MV-4-11 (cell line): ENCODE data around the gene IRS2.
"Not testable (repeated sequence)": the region's sequence is repeated elsewhere in the genome, so short reads cannot be mapped to it uniquely, and the experiment has no call there.

Experiments
- DNase-seq: peaks from one replicate; lab custom pipeline; 2025; lab: John Stamatoyannopoulos, UW

Gene IRS2, protein sequence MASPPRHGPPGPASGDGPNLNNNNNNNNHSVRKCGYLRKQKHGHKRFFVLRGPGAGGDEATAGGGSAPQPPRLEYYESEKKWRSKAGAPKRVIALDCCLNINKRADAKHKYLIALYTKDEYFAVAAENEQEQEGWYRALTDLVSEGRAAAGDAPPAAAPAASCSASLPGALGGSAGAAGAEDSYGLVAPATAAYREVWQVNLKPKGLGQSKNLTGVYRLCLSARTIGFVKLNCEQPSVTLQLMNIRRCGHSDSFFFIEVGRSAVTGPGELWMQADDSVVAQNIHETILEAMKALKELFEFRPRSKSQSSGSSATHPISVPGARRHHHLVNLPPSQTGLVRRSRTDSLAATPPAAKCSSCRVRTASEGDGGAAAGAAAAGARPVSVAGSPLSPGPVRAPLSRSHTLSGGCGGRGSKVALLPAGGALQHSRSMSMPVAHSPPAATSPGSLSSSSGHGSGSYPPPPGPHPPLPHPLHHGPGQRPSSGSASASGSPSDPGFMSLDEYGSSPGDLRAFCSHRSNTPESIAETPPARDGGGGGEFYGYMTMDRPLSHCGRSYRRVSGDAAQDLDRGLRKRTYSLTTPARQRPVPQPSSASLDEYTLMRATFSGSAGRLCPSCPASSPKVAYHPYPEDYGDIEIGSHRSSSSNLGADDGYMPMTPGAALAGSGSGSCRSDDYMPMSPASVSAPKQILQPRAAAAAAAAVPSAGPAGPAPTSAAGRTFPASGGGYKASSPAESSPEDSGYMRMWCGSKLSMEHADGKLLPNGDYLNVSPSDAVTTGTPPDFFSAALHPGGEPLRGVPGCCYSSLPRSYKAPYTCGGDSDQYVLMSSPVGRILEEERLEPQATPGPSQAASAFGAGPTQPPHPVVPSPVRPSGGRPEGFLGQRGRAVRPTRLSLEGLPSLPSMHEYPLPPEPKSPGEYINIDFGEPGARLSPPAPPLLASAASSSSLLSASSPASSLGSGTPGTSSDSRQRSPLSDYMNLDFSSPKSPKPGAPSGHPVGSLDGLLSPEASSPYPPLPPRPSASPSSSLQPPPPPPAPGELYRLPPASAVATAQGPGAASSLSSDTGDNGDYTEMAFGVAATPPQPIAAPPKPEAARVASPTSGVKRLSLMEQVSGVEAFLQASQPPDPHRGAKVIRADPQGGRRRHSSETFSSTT (N-terminal part only)

GRCh38 chr13:109786457-109787134 is at the start of gene IRS2:
Gene IRS2 (minus strand): TSS chr13:109786583. CDS start chr13:109786053, 530 bp downstream.
- peak; percentile 89 for DNase-seq

DNA sequence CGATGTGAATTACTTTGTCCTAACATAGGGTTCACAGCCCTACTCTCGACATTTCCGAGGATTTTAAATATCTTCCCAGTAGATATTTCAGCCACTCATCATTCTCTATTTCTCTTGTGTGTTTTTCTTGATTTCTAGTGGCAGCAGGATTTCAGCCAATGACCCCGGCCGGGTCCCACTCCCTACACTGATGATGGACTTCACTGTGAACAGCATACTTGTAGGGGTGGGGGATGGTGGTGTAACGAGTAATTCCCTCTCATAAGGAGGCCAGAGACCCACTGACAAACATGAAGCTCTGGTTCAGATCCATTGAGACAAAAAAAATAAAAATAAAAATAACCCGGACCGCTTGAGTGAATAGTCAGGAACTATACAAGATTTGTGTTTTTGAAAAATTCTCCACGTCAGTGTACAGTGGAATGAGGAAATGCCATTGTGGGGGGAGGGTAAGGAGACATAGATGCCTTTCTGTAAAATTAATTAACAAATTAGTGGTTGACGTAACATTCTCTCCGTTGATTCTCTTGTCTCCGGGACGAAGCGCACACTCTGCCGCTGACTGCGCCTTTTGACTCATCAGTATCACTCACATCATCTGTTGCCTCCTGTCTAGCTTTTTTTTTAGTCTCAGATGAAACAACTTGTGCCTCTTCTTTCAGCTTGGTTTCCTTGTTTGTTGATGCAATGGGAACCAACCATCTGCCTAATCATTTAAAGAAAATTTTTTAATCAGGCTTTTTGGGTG is 48.8 kb upstream of the IRS2 start:
- DNase-seq, result no peak

- DNase-seq, result no peak
Observed at GRCh38 chr13:109833940-109834339, 47.6 kb upstream of the IRS2 start.

DNA sequence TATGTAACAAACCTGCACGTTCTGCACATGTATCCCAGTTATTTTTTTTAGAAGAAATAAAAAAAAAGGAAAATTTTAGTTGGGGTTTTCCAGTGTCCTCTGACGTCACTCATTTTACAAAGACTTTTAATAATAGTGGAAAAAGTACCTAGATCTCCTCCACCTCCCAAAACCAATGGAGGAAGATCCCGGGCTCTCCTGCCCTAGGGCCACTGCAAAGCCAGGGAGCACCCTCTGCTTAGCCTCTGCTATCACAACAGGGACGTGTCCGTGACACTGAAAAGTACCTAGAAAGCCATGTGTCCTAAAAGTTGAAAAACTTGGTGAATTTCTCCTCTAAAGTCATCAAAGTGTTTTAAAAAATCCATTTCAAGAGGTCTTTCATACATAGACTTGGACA is 46.7 kb upstream of the IRS2 start:
- no peak for DNase-seq

GRCh38 chr13:109828591-109829316 is 42.4 kb upstream of the IRS2 start:
- not testable (repeated sequence) for DNase-seq

DNA sequence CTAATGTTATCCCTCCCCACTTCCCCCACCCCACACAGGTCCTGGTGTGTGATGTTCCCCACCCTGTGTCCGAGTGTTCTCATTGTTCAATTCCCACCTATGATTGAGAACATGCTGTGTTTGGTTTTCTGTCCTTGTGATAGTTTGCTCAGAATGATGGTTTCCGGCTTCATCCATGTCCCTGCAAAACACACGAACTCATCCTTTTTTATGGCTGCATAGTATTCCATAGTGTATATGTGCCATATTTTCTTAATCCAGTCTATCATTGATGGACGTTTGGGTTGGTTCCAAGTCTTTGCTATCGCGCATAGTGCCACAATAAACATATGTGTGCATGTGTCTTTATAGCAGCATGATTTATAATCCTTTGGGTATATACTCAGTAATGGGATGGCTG is 36.8 kb upstream of the IRS2 start:
- not testable (repeated sequence) for DNase-seq

GRCh38 chr13:109821103-109821502 is 34.7 kb upstream of the IRS2 start:
- no peak for DNase-seq

DNA sequence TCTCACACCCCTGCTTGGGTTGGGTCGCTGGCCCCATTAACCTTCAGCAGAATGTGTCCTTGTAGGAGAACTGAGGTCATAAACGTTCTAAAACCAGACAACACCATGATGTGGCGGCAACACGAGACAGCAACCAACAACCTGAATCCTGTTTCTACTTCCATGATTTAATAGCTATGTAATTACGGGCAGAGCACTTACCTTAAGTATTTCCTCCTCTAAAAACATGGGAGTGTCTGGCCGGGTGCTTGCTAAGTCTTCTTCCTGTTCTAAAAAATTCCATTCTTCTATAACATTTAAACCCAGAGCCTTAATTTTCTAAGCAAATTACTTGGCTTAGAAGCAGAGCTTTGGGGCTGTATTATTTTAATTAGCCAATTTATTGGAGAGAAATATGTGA is 33.5 kb upstream of the IRS2 start:
- no peak for DNase-seq

- no peak for DNase-seq
Observed at GRCh38 chr13:109818886-109819285, 32.5 kb upstream of the IRS2 start.

- DNase-seq, result no peak
Observed at GRCh38 chr13:109817591-109818535, 31.5 kb upstream of the IRS2 start.

GRCh38 chr13:109816808-109817203 is 30.4 kb upstream of the IRS2 start:
- DNase-seq, result no peak

DNA sequence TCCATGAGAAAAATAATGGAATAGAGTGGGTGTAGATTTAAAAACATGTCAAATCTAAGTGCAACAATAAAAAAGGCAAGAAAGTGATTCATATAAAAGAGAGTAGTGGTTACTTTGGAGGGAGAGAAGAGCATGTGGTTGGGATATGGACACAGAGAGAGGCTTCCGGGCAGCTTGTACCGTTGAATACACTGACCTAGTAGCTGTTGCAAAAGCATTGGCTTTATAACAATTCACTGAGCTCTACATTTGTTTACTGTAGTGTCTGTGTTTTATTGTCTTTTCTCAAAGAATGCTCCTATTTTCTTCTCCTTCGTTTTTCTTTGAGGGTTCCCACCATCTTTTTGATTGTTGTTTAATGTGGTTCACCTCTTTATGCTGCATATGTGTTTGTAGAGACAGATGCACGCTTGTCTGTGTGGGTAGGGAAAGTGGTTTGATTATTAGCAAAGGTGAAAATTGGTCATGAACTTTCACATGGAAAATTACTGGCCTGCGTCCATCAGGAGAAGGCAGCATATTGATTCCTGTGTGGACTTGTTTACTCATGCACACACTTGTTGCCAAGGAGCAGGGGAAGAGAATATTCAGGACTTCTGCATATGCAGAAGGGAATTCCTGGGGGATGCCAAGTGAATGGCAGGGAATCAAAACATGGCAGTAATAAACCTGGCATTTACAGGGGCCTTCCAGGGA is 29.9 kb upstream of the IRS2 start:
- no peak for DNase-seq

DNA sequence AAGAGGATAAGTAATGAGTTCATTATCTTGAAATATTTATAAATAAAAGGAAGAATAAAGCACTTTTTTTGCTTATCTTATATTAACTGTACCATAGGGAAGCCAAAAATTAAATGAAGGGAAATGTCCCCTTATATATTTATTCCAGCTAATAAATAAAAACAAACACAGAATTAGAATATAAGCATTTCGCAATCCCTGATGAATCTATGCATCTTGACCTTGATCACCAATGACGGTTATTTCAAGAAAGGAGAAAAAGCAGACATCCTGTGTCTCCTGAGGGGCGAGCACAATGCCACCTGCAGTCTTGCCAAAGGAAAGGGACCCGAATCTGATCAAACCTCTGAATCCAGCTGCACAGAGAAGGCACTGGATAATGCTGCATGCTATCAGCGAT is 29.3 kb upstream of the IRS2 start:
- DNase-seq, result no peak

DNA sequence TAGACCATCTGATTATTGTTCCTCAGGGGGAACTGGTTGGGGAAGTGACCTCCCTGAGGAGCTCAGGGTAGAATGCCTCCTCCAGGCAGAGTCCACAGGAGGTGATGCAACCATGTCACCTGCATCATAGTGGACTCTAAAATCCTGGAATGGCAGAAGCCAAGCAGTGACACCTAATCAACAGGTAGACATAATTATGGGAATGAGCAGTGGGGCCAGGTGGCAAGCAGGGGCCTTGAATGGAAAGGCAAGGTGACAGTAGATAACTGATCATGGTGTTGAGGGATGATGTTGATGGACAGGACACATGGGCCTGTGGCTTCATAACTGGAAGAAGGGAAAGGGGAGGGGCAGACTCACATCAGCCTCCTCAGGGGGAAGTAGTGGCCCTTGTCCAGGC is 27.3 kb upstream of the IRS2 start:
- DNase-seq, result no peak

DNA sequence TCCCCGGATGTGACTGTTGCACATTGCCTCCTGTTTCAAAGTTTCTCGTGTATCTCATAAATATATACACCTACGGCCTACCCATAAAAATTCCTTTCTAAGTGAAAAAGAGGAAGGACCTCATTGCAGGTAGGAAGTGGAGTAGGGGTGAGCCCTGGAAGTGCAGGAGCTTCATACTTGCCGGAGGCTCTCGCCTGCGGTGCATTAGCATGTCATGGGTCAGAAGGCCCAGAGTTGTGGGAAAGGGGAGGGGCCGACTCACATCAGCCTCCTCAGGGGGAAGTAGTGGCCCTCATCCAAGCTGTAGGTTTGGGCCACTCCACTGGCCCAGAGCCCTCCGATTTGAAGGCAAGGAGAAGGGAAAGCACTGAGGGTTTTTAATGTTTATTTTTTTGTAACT is 26.0 kb upstream of the IRS2 start:
- no peak for DNase-seq

DNA sequence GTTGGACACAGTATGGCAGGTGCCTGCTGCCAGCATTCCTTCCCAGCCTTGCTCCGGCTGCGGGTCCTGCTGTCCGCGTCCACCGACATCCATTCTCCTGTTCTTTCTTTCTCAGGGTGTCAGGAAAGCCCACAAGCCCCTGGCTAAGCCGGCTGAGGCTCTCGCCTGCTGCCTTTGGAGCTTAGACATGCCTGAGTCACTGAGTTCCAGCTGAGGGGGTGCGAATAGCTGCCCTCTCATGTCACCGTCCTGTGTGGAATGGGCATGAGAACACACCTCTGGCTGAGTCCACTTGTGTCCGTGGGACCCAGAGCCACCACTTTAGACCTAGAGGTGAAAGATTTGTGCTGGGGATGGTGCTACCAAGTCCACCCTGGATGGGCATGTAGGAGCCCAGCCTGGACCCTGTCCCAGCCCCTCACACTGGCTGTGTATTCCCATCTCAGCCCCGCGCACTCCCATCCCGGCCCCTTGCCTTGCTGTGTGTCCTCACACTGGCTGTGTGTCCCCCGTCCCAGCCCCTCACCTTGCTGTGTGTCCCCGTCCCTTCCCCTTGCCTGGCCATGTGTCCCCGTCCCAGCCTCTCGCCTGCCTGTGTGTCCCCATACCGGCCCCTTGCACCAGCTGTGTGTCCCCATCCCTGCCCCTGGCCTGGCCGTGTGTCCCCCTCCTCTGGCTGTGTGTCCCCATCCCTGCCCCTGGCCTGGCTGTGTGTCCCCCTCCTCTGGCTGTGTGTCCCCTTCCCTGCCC is 24.6 kb upstream of the IRS2 start:
- DNase-seq, result no peak

DNA sequence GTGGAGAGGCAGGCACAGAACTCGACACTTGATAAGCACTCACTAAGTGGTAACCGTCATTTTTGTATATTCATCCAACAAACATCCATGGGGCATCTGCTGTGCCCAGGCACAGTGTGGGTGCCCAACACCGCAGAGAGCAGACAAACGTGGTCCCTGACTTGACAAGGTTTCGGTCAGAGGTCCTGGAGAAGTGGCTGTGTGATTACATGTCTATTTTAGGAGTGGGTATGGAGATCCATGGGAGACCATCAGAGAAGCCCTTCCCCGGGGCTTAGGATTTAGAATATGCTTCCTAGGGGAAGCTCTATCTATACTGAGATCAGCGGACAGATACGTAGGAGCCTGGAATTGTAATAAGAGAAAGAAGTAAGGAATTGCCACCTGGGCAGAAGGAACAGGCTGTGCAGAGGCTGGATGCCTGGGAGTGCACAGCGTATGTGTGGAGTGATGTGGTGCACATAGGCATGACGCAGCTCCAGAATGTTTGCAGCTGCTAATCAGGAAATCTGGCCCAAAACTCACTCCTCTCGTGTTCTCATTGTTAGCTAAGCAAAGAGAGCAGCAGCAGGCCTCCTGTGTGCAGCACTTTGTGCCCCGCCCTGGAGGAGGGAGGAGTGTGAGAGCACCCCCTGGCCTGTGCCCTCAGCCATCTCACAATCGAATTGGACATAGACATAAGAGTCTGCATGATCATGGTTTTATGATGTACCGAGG is 23.0 kb upstream of the IRS2 start:
- no peak for DNase-seq
